Astrocyte (in vitro differentiated cells and primary cell): Measurements from ENCODE around the gene PNLIP.

Source experiments
- EZH2 ChIP-seq: IDR thresholded peaks from 2 replicates; pipeline ENCODE4 v1.6.1; 2012; ENCODE audit warnings: mild to moderate bottlenecking, low read length, inconsistent platforms; ENCODE audit not compliant: insufficient read depth
- TF ChIP-seq, protein P1 (sequence below): IDR thresholded peaks from 2 replicates; pipeline ENCODE4 v1.5.1; 2011; ENCODE audit warnings: low read depth, mild to moderate bottlenecking, inconsistent platforms, low read length, moderate library complexity; ENCODE audit not compliant: insufficient read depth

DNA sequence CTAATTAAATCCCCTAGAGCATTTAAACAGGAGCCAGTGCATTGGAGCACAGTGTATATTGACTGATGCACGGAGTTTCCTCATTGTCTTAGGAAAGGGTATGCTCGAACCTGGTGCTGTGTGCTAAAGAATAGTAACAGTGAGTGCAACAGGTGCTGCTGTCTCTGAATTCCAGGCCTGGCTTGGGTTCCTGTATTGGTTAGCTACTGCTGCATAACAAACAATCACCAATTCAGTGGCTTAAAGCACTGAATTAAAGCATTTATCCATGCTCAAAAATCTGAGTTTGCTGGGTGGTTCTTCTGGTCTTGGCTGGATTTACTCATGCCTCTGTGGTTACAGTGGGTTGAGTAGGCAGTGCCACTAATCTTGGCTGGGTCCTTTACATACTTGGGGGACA lies 43.3 kb downstream of the PNLIP start:
- TF ChIP-seq, protein P1, sequence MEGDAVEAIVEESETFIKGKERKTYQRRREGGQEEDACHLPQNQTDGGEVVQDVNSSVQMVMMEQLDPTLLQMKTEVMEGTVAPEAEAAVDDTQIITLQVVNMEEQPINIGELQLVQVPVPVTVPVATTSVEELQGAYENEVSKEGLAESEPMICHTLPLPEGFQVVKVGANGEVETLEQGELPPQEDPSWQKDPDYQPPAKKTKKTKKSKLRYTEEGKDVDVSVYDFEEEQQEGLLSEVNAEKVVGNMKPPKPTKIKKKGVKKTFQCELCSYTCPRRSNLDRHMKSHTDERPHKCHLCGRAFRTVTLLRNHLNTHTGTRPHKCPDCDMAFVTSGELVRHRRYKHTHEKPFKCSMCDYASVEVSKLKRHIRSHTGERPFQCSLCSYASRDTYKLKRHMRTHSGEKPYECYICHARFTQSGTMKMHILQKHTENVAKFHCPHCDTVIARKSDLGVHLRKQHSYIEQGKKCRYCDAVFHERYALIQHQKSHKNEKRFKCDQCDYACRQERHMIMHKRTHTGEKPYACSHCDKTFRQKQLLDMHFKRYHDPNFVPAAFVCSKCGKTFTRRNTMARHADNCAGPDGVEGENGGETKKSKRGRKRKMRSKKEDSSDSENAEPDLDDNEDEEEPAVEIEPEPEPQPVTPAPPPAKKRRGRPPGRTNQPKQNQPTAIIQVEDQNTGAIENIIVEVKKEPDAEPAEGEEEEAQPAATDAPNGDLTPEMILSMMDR = no peak
- TF ChIP-seq EZH2 = no peak
